Natural killer cell (primary cell): ENCODE results near the gene IPO9. TPM values are rescaled to one million over a fixed set of nuclear protein-coding genes. Genes with fewer than 3 reads are reported as not detected.

Experiments used
- ATAC-seq, 3 donors: fragments of 150-1000 bp in 2 of 3; fragments of 200-7000 bp in 1 of 3; cut with Tn5 transposase; 1 replicate in 1 of 3; 2 replicates in 2 of 3; pipeline ENCODE4 v1.10.0; 2021; ENCODE audit warnings: mild to moderate bottlenecking in 2 of 3, moderate library complexity in 2 of 3
- DNase-seq, 2 donors: peaks; one replicate each; pipeline versions ENCODE4 v3.0.0 to v3.0.0-alpha.2; 2013 to 2021; ENCODE audit warnings: mixed read lengths in 1 of 2
- H3K27ac ChIP-seq: one replicate; pipeline ENCODE4 v1.5.1; 2013; ENCODE audit warnings: mild to moderate bottlenecking, low read length
- H3K27me3 ChIP-seq: one replicate; pipeline ENCODE4 v1.6.1; 2013; ENCODE audit warnings: low read length; ENCODE audit not compliant: control insufficient read depth, insufficient read depth
- H3K36me3 ChIP-seq: one replicate; pipeline ENCODE4 v1.6.1; 2013; ENCODE audit warnings: low read length; ENCODE audit not compliant: control insufficient read depth, insufficient read depth
- H3K4me1 ChIP-seq: one replicate; pipeline ENCODE4 v1.6.1; 2013; ENCODE audit warnings: low read length; ENCODE audit not compliant: control insufficient read depth, insufficient read depth
- H3K4me3 ChIP-seq: one replicate; pipeline ENCODE4 v1.5.1; 2013; ENCODE audit warnings: low read length
- H3K9me3 ChIP-seq: one replicate; pipeline ENCODE4 v1.6.1; 2013; ENCODE audit warnings: low read length; ENCODE audit not compliant: control insufficient read depth, insufficient read depth
- H3K27ac Mint-ChIP-seq, 2 donors: one replicate each; pipeline ENCODE4 v1.8.0; 2022; ENCODE audit warnings: mild to moderate bottlenecking in 2 of 2, mixed read lengths in 2 of 2, moderate library complexity in 1 of 2
- H3K27me3 Mint-ChIP-seq, 2 donors: one replicate each; pipeline ENCODE4 v1.8.0; 2022; ENCODE audit warnings: low read depth in 2 of 2, mixed read lengths in 2 of 2
- H3K36me3 Mint-ChIP-seq: one replicate; pipeline ENCODE4 v1.8.0; 2022; ENCODE audit warnings: mixed read lengths
- H3K4me1 Mint-ChIP-seq, 2 donors: one replicate each; pipeline ENCODE4 v1.8.0; 2022; ENCODE audit warnings: mixed read lengths in 2 of 2
- H3K4me3 Mint-ChIP-seq: one replicate; pipeline ENCODE4 v1.8.0; 2022; ENCODE audit warnings: mild to moderate bottlenecking, moderate library complexity, mixed read lengths
- H3K9me3 Mint-ChIP-seq, 2 donors: one replicate each; pipeline ENCODE4 v1.8.0; 2022; ENCODE audit warnings: mixed read lengths in 2 of 2
- whole genome bisulfite sequencing: methylation state at CpG from one replicate; pipeline ENCODE4 v1.1.7; 2013; ENCODE audit warnings: missing lambda C conversion rate; ENCODE audit not compliant: insufficient coverage; 5-methylcytosine and 5-hydroxymethylcytosine counted together
- intact Hi-C: fragments of 100-400 bp; cut with micrococcal nuclease; formaldehyde crosslinking; loops from one replicate; pipeline ENCODE4 v1.14.2; 2022
- total RNA-seq, 4 donors: library from RNA; stranded (reverse); fragments of 120-200 nt in 1 of 4; gene quantifications; one replicate each; pipeline versions ENCODE4 v1.2.3 to v1.2.4, GENCODE V29; 2013 to 2022
- TF ChIP-seq, protein P1 (sequence below): fragments of 200-600 bp; IDR thresholded peaks from one replicate; pipeline ENCODE4 v1.8.0; 2022; ENCODE audit warnings: antibody characterized with exemption

Gene IPO9
- total RNA-seq, 3 donors from 2014 or later (not counting 1 experiment from before 2014, with no cell fraction given) = 27.0 to 35.5 (median 34.6) TPM

DNA sequence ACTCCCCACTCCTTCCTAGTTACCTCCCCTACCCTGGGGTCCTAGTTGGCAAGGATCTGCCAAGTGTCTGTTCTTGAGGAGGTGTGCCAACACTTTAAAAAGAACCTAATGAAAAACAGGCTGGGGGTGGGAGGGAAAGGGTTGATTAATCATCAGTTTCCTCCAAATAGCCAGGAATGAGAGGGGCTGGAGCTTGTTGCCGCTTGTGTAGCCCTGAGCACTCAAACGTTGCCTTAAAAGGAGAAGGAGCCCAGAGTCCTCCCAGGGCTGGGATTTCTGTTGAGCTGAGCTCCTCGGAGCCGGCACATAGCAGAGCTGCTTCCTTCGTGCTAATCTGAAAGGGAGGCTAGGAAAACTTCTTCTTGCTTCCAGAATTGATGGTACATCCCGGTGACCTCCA lies 75.6 kb downstream of the IPO9 start:
- intact Hi-C loops = no loop called here
- Mint-ChIP-seq H3K27ac (no peak overlapping the region), H3K9me3 (no peaks in the 10 kb centered on the region), H3K4me3 (no peak overlapping the region), H3K36me3 (no peaks in the 10 kb centered on the region), H3K4me1 (peaks cover 0 to 4% of the 10 kb centered on the region in 2 donors), H3K27me3 (peaks cover 0 to 6% of the 10 kb centered on the region in 2 donors)
- TF ChIP-seq, protein P1, sequence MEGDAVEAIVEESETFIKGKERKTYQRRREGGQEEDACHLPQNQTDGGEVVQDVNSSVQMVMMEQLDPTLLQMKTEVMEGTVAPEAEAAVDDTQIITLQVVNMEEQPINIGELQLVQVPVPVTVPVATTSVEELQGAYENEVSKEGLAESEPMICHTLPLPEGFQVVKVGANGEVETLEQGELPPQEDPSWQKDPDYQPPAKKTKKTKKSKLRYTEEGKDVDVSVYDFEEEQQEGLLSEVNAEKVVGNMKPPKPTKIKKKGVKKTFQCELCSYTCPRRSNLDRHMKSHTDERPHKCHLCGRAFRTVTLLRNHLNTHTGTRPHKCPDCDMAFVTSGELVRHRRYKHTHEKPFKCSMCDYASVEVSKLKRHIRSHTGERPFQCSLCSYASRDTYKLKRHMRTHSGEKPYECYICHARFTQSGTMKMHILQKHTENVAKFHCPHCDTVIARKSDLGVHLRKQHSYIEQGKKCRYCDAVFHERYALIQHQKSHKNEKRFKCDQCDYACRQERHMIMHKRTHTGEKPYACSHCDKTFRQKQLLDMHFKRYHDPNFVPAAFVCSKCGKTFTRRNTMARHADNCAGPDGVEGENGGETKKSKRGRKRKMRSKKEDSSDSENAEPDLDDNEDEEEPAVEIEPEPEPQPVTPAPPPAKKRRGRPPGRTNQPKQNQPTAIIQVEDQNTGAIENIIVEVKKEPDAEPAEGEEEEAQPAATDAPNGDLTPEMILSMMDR = no peak
- 86% methylated on average over 6 of the region's 6 CpGs for WGBS
- DNase-seq (no peak), ATAC-seq (no peak)
- peaks cover 7% of the 10 kb centered on the region for H3K4me1 ChIP-seq
- H3K36me3 ChIP-seq = no peaks in the 10 kb centered on the region
- no peaks in the 10 kb centered on the region for H3K9me3 ChIP-seq
- H3K27me3 ChIP-seq = no peaks in the 10 kb centered on the region
- H3K27ac ChIP-seq = no peak overlapping the region
- no peak overlapping the region for H3K4me3 ChIP-seq

DNA sequence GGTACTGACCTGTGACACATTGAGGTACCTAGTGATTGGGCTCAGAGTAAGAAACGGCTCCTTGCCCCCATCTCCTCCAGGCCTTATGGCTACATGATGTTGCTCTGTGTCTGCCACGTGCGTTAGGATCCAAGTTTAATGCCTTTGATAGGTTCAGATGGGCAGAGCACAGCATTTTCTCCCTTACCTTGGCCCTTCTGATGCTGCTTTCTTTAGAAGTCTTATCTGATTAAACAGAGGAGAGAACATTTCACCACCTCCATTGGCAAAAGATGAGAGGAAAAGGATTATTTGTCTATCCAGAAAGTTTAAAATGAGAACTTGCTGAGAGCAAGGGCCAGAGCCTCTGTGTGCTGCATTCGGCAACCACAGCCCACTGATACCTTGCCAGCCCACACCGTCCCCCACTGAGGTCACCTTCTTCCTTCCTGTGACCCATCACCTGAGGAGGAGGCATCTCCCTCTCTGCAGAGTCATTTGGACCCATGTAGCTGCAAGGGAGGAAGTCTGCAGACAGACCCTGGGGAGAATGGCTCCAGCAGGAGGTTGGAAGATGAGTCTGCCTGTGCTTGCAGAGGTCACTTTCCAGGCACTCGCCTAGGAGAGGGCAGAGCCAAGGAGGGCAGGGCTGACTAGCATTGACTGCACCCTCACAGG lies 76.4 kb downstream of the IPO9 start:
- 55% methylated on average over 6 of the region's 6 CpGs for WGBS
- ATAC-seq (no peak), DNase-seq (no peak)
- H3K4me1 ChIP-seq = peaks cover 7% of the 10 kb centered on the region
- no peak overlapping the region for H3K27ac ChIP-seq
- no peak overlapping the region for H3K27ac Mint-ChIP-seq
- H3K27me3 ChIP-seq = no peaks in the 10 kb centered on the region
- TF ChIP-seq, protein P1 = no peak
- intact Hi-C loops = no loop called here
- H3K4me1 Mint-ChIP-seq = peaks cover 0 to 4% of the 10 kb centered on the region in 2 donors
- no peak overlapping the region for H3K4me3 ChIP-seq
- no peaks in the 10 kb centered on the region for H3K9me3 Mint-ChIP-seq
- no peaks in the 10 kb centered on the region for H3K36me3 ChIP-seq
- no peaks in the 10 kb centered on the region for H3K9me3 ChIP-seq
- peaks cover 0 to 4% of the 10 kb centered on the region in 2 donors for H3K27me3 Mint-ChIP-seq
- no peak overlapping the region for H3K4me3 Mint-ChIP-seq
- H3K36me3 Mint-ChIP-seq = no peaks in the 10 kb centered on the region

DNA sequence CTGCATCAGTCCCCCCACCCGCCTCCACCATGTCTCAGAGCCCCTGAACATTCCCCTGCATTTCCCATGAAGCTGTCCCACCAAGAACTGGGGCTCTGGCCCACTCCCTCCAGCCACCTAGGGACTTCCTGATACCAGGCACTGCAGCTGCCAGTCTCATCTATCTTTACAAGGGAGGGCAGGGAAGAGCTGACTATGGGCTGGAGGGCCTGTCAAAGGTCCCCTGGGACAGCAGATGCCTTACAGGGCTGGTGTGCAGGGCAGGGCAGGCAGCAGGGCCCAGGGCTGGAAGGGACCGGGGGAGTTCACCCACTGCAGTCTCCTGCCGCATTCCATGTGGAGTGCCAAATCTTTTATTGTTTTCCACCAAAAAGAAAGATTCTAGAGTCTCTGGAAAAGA lies 77.4 kb downstream of the IPO9 start:
- no peak for ATAC-seq
- no peak for DNase-seq
- TF ChIP-seq, protein P1 = no peak
- H3K4me3 Mint-ChIP-seq = no peak overlapping the region
- H3K9me3 ChIP-seq = no peaks in the 10 kb centered on the region
- 90% methylated on average over 3 of the region's 3 CpGs for WGBS
- H3K36me3 ChIP-seq = no peaks in the 10 kb centered on the region
- no peak overlapping the region for H3K4me3 ChIP-seq
- H3K27ac Mint-ChIP-seq = no peak overlapping the region
- H3K27me3 Mint-ChIP-seq = peaks cover 0 to 2% of the 10 kb centered on the region in 2 donors
- peaks cover 7% of the 10 kb centered on the region for H3K4me1 ChIP-seq
- intact Hi-C loops = no loop called here
- no peaks in the 10 kb centered on the region for H3K9me3 Mint-ChIP-seq
- no peak overlapping the region for H3K27ac ChIP-seq
- no peaks in the 10 kb centered on the region for H3K27me3 ChIP-seq
- H3K36me3 Mint-ChIP-seq = no peaks in the 10 kb centered on the region
- peaks cover 0 to 4% of the 10 kb centered on the region in 2 donors for H3K4me1 Mint-ChIP-seq

DNA sequence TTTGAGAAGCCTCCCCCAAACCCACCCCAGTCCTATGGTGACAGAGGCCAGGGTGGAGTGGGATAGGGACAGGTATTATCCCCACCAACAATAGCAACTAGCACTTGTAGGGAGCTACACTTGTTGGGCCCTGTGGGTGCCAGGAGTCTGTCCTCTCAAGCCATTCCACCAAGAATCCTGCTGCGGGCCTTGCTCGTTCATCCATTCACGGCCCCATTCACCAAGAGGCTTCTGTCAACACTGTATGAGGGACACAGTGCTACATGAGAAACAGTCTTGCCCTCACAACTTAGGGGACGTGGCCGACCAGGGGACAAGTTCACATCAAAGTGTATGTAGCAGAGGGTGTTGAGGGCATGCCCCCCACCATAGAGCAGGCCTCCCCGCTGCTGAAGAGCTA lies 78.7 kb downstream of the IPO9 start:
- Mint-ChIP-seq H3K36me3 (no peaks in the 10 kb centered on the region), H3K27ac (no peak overlapping the region), H3K27me3 (peaks cover 0 to 2% of the 10 kb centered on the region in 2 donors), H3K4me3 (no peak overlapping the region), H3K4me1 (peaks cover 0 to 4% of the 10 kb centered on the region in 2 donors), H3K9me3 (no peaks in the 10 kb centered on the region)
- no peak overlapping the region for H3K4me3 ChIP-seq
- no peak for ATAC-seq
- no peak overlapping the region for H3K27ac ChIP-seq
- TF ChIP-seq, protein P1 = no peak
- no peaks in the 10 kb centered on the region for H3K9me3 ChIP-seq
- H3K27me3 ChIP-seq = no peaks in the 10 kb centered on the region
- DNase-seq = no peak
- intact Hi-C loops = no loop called here
- WGBS = 95% methylated on average over 6 of the region's 6 CpGs
- peaks cover 7% of the 10 kb centered on the region for H3K4me1 ChIP-seq
- H3K36me3 ChIP-seq = no peaks in the 10 kb centered on the region
